HepG2 (cell line): ENCODE results near the gene POMT2. TPM values are rescaled to one million over a fixed set of nuclear protein-coding genes. Genes with fewer than 3 reads are reported as not detected.

Experiments used
- ATAC-seq: fragments of 200-7000 bp; cut with Tn5 transposase; 3 replicates; pipeline ENCODE4 v1.9.1; 2020; ENCODE audit warnings: mild to moderate bottlenecking, moderate library complexity
- BruUV-seq: library from RNA; stranded (reverse); fragments of 400-500 nt; replicated peaks from 2 replicates; lab custom pipeline; 2021; lab: Mats Ljungman, UMichigan
- CTCF ChIA-PET: fragments of 300-600 bp; formaldehyde crosslinking; extraction: SDS; loops from one replicate; lab custom pipeline; 2021; ENCODE audit warnings: low total read pairs, inconsistent platforms, low intra/inter-chr PET ratio; lab: Yijun Ruan, JAX
- POLR2A ChIA-PET: fragments of 350-600 bp; sonication (Branson Sonifier 250); formaldehyde crosslinking; loops from one replicate; lab custom pipeline; 2020; ENCODE audit warnings: antibody characterized with exemption, inconsistent platforms; lab: Yijun Ruan, JAX
- DNase-seq: peaks from one replicate; pipeline ENCODE4 v3.0.0-alpha.2; 2015; ENCODE audit warnings: low spot score
- FAIRE-seq: peaks from 3 replicates; lab custom pipeline; 2011; peaks lifted over from hg19 to GRCh38; lab: Jason Lieb, UNC
- H2AFZ ChIP-seq: one replicate; pipeline ENCODE4 v1.6.1; 2011; ENCODE audit warnings: low read length, inconsistent platforms
- H3K27ac ChIP-seq: fragments of 300-600 bp; 3 replicates; pipeline ENCODE4 v1.8.0; 2011; ENCODE audit warnings: mixed run types, mild to moderate bottlenecking, mixed read lengths, low read length, inconsistent platforms; ENCODE audit not compliant: insufficient read depth; ENCODE audit errors: extremely low read length
- H3K27me3 ChIP-seq, 2 experiments: fragments of 200-600 bp in 1 of 2; 2 replicates in 1 of 2; 3 replicates in 1 of 2; pipeline versions ENCODE4 v1.6.0 to v1.8.0; 2011; ENCODE audit warnings: low read length in 2 of 2, mild to moderate bottlenecking in 2 of 2, moderate library complexity in 2 of 2, inconsistent platforms in 1 of 2; ENCODE audit not compliant: insufficient read depth in 2 of 2, control insufficient read depth in 1 of 2
- H3K36me3 ChIP-seq, 2 experiments: fragments of 200-600 bp in 1 of 2; replicated peaks in 1 of 2; 2 replicates in 1 of 2; 3 replicates in 1 of 2; pipeline versions ENCODE4 v1.5.1 to v1.8.0; 2011; ENCODE audit warnings: low read length in 2 of 2, inconsistent platforms in 1 of 2; ENCODE audit not compliant: insufficient read depth in 2 of 2, control insufficient read depth in 1 of 2
- H3K4me1 ChIP-seq: 2 replicates; pipeline ENCODE4 v1.5.1; 2012; ENCODE audit warnings: low read length, inconsistent platforms; ENCODE audit not compliant: insufficient read depth
- H3K4me2 ChIP-seq: 2 replicates; pipeline ENCODE4 v1.6.0; 2011; ENCODE audit warnings: low read depth, low read length, inconsistent platforms
- H3K4me3 ChIP-seq, 3 experiments: fragments of 200-600 bp in 1 of 3; sonication (generic), shearing (Covaris generic) in 1 of 3; replicated peaks in 1 of 3; 2 replicates each; pipeline ENCODE4 v1.5.1; 2011 to 2016; ENCODE audit warnings: low read length in 3 of 3, inconsistent platforms in 2 of 3, low read depth in 2 of 3, mild to moderate bottlenecking in 2 of 3, control low read depth in 1 of 3, mixed read lengths in 1 of 3; ENCODE audit not compliant: insufficient read depth in 1 of 3
- H3K79me2 ChIP-seq: one replicate; pipeline ENCODE4 v1.6.1; 2011; ENCODE audit warnings: low read length, inconsistent platforms; ENCODE audit not compliant: insufficient read depth
- H3K9ac ChIP-seq: 2 replicates; pipeline ENCODE4 v1.6.0; 2011; ENCODE audit warnings: mild to moderate bottlenecking, low read depth, low read length, inconsistent platforms; ENCODE audit not compliant: insufficient read depth
- H3K9me3 ChIP-seq: 2 replicates; pipeline ENCODE4 v1.5.1; 2012; ENCODE audit warnings: mild to moderate bottlenecking, low read length
- H4K20me1 ChIP-seq: 2 replicates; pipeline ENCODE4 v1.6.0; 2011; ENCODE audit warnings: inconsistent platforms, mild to moderate bottlenecking, low read length, moderate library complexity; ENCODE audit not compliant: insufficient read depth
- ADNP ChIP-seq: sonication (generic); formaldehyde crosslinking; IDR thresholded peaks from 2 replicates; pipeline ENCODE4 v1.4.0; 2020; ENCODE audit warnings: missing genetic modification reagents
- RARA ChIP-seq: IDR thresholded peaks from 2 replicates; pipeline ENCODE4 v1.6.1; 2016; ENCODE audit warnings: missing genetic modification reagents, missing compliant biosample characterization
- ZNF552 ChIP-seq: sonication (generic); formaldehyde crosslinking; IDR thresholded peaks from 2 replicates; pipeline ENCODE4 v1.9.0; 2022; ENCODE audit warnings: missing genetic modification reagents, mild to moderate bottlenecking, borderline replicate concordance
- ZNF644 ChIP-seq: IDR thresholded peaks from 2 replicates; pipeline ENCODE4 v1.6.1; 2016; ENCODE audit warnings: low read depth
- ZNF766 ChIP-seq: sonication (generic); formaldehyde crosslinking; IDR thresholded peaks from 2 replicates; pipeline ENCODE4 v1.5.0; 2020; ENCODE audit warnings: missing genetic modification reagents, borderline replicate concordance
- ZNF850 ChIP-seq: sonication (generic); formaldehyde crosslinking; conservative IDR thresholded peaks from 2 replicates; pipeline ENCODE4 v1.9.0; 2021; ENCODE audit warnings: mild to moderate bottlenecking, missing genetic modification reagents
- WGBS: methylation state at CpG from one replicate; pipeline ENCODE4 v1.1.6; 2017; ENCODE audit warnings: low lambda C conversion rate; 5-methylcytosine and 5-hydroxymethylcytosine counted together
- in situ Hi-C: cut with HindIII; loops from 2 replicates; pipeline ENCODE4 v1.10.0; 2017; ENCODE audit warnings: low pct_unique_long_range_greater_than_20kb; ENCODE audit not compliant: extremely low pct_ligation_motif_present
- intact Hi-C: fragments of 100-400 bp; cut with micrococcal nuclease; formaldehyde crosslinking; loops from one replicate; pipeline ENCODE4 v1.10.0; 2022; ENCODE audit not compliant: unreplicated experiment
- polyA plus RNA-seq, 8 experiments: library from polyadenylated mRNA; depleted of rRNA in 3 of 8; stranded (reverse) in 7 of 8; unstranded in 1 of 8; fragments of >200 nt; fragmentation: Illumina TruSeq in 4 of 8; extraction: Trizol in 4 of 8; gene quantifications; 2 replicates each; pipeline versions ENCODE4 v1.2.1 to v1.2.3, GENCODE V29; 2011 to 2016; ENCODE audit warnings: low read depth in 4 of 8, missing spikeins in 1 of 8, mixed read lengths in 1 of 8; ENCODE audit not compliant: insufficient read depth in 1 of 8
- total RNA-seq, 5 experiments: library from RNA; depleted of rRNA; stranded (reverse); fragments of >200 nt; fragmentation: Illumina TruSeq; extraction: Trizol; gene quantifications; 2 replicates each; pipeline ENCODE4 v1.2.3, GENCODE V29; 2016; ENCODE audit warnings: low read depth in 1 of 5
- TF ChIP-seq, protein P1 (sequence below): IDR thresholded peaks from 2 replicates; pipeline ENCODE4 v1.6.1; 2016; ENCODE audit warnings: missing genetic modification reagents, missing compliant biosample characterization
- TF ChIP-seq, protein P2 (sequence below): fragments of 450-650 bp; IDR thresholded peaks from 2 replicates; pipeline ENCODE4 v1.6.1; 2016
- TF ChIP-seq, protein P3 (sequence below): IDR thresholded peaks from 2 replicates; pipeline ENCODE4 v1.6.1; 2016; ENCODE audit warnings: low read depth, borderline replicate concordance
- TF ChIP-seq, protein P4 (sequence below): sonication (generic); formaldehyde crosslinking; IDR thresholded peaks from 2 replicates; pipeline ENCODE4 v1.9.0; 2021; ENCODE audit warnings: missing genetic modification reagents, mild to moderate bottlenecking, borderline replicate concordance

The POMT2 gene
- total and polyA plus RNA-seq, 2 of the 13 experiments (the other 11 are each of a cell fraction or from before 2014, with no cell fraction given) = 15.3 to 15.9 TPM

DNA sequence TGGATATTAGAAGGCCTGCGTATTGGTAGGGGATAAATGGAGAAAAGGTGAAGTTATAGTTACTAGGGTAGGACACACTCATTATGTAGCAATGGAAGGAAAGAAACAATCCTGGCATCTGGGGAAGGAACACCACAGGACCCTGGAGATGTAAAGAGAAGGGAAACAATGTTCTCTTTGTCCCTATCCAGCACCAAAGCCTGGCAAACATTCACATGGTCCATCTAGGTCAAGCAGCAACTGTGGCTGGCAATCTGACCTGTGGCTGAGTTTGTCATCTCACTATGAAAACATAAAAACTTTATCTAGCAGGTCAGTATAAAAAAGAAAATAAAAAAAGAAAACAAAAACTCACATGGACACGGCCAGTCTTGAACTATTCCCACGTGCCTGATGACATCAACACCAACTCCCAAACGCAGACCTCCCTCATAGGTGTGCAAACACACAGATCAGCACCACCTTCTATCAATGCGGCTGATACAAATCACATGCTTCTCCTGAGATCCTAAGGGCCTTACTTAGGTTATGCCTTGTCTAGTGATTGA, 2.6 kb downstream of the POMT2 start:
- H3K9me3 ChIP-seq = no peaks in the 10 kb centered on the region
- ChIA-PET POLR2A (no interaction called here), CTCF (interaction anchor here (1.6 kb wide), 1 partner anchor 17 kb away, joined by 4 read pairs; no protein-coding TSS in a partner anchor)
- peak overlapping the region; percentile 63 for H3K27ac ChIP-seq
- intact Hi-C loops = loop anchor here (5.0 kb wide), 1 partner anchor 234 kb away; no protein-coding TSS in a partner anchor
- H3K36me3 ChIP-seq = no peaks in the 10 kb centered on the region; a peak in 2 of 5 replicates
- WGBS = 18% methylated on average over 4 of the region's 5 CpGs
- H3K4me3 ChIP-seq = peak overlapping the region in 1 of 3 experiments; percentile 25; a peak in 1 of 6 replicates
- peaks cover 49% of the 10 kb centered on the region for H3K79me2 ChIP-seq
- in situ Hi-C loops = no loop called here
- DNase-seq = peak; percentile 80
- H4K20me1 ChIP-seq = no peaks in the 10 kb centered on the region
- peaks cover 82% of the 10 kb centered on the region for H3K4me1 ChIP-seq
- no peaks in the 10 kb centered on the region for H3K27me3 ChIP-seq
- no peak for ATAC-seq
- 0 out of 2 replicates have a peak overlapping the region, but pooled peaks have one; percentile 35 for H3K9ac ChIP-seq
- H2AFZ ChIP-seq = no peak overlapping the region
- peak overlapping the region; percentile 64 for H3K4me2 ChIP-seq
- peak; percentile 82 for FAIRE-seq
- no TSS peak for BruUV-seq
- TF ChIP-seq, protein P1, sequence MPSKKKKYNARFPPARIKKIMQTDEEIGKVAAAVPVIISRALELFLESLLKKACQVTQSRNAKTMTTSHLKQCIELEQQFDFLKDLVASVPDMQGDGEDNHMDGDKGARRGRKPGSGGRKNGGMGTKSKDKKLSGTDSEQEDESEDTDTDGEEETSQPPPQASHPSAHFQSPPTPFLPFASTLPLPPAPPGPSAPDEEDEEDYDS (CRISPR knock-in tag) = peak; percentile 24; the same call in 1 of the 2 replicates
- TF ChIP-seq ZNF552 = no peak
- TF ChIP-seq ZNF766 (CRISPR knock-in tag) = no peak
- 0 out of 2 replicates have a peak, but pooled peaks have one; percentile 21 for TF ChIP-seq RARA (CRISPR knock-in tag)
- TF ChIP-seq, protein P2, sequence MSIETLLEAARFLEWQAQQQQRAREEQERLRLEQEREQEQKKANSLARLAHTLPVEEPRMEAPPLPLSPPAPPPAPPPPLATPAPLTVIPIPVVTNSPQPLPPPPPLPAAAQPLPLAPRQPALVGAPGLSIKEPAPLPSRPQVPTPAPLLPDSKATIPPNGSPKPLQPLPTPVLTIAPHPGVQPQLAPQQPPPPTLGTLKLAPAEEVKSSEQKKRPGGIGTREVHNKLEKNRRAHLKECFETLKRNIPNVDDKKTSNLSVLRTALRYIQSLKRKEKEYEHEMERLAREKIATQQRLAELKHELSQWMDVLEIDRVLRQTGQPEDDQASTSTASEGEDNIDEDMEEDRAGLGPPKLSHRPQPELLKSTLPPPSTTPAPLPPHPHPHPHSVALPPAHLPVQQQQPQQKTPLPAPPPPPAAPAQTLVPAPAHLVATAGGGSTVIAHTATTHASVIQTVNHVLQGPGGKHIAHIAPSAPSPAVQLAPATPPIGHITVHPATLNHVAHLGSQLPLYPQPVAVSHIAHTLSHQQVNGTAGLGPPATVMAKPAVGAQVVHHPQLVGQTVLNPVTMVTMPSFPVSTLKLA = peak; percentile 96
- peak; percentile 31; the same call in 1 of the 2 replicates for TF ChIP-seq ZNF644 (CRISPR knock-in tag)
- TF ChIP-seq, protein P3, sequence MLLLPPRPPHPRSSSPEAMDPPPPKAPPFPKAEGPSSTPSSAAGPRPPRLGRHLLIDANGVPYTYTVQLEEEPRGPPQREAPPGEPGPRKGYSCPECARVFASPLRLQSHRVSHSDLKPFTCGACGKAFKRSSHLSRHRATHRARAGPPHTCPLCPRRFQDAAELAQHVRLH (CRISPR knock-in tag) = no peak
- TF ChIP-seq ZNF850 (CRISPR knock-in tag) = no peak
- TF ChIP-seq, protein P4, sequence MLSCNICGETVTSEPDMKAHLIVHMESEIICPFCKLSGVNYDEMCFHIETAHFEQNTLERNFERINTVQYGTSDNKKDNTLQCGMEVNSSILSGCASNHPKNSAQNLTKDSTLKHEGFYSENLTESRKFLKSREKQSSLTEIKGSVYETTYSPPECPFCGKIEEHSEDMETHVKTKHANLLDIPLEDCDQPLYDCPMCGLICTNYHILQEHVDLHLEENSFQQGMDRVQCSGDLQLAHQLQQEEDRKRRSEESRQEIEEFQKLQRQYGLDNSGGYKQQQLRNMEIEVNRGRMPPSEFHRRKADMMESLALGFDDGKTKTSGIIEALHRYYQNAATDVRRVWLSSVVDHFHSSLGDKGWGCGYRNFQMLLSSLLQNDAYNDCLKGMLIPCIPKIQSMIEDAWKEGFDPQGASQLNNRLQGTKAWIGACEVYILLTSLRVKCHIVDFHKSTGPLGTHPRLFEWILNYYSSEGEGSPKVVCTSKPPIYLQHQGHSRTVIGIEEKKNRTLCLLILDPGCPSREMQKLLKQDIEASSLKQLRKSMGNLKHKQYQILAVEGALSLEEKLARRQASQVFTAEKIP (CRISPR knock-in tag) = no peak
- TF ChIP-seq ADNP = no peak
